ENCODE measurements around the gene ULK2.

The ULK2 gene

GRCh38 chr17:19747829-19748806, 119.6 kb downstream of the ULK2 start, which contains the start of gene ALDH3A1:
Gene ALDH3A1 (minus strand): TSS chr17:19748298. CDS start chr17:19745129, 3,169 bp downstream.
- no peak for DNase-seq (ENCODE audit: low read depth, low spot score)

GRCh38 chr17:19747159-19747719, 120.5 kb downstream of the ULK2 start:
- DNase-seq (ENCODE audit: low read depth, low spot score): no peak

GRCh38 chr17:19746517-19746916, 121.2 kb downstream of the ULK2 start:
- DNase-seq (ENCODE audit: low read depth, low spot score): no peak

GRCh38 chr17:19744922-19745757, 122.6 kb downstream of the ULK2 start:
- peak; percentile 52 for DNase-seq (ENCODE audit: low read depth, low spot score)

GRCh38 chr17:19744492-19744891, 123.2 kb downstream of the ULK2 start:
- no peak for DNase-seq (ENCODE audit: low read depth, low spot score)

GRCh38 chr17:19743101-19744100, 124.3 kb downstream of the ULK2 start:
- no peak for DNase-seq (ENCODE audit: low read depth, low spot score)

- no peak for DNase-seq (ENCODE audit: low read depth, low spot score)
These were observed 125.2 kb downstream of the ULK2 start for GRCh38 chr17:19742495-19742894.

GRCh38 chr17:19741832-19742457, 125.8 kb downstream of the ULK2 start:
- no peak for DNase-seq (ENCODE audit: low read depth, low spot score)

- DNase-seq (ENCODE audit: low read depth, low spot score): no peak
These were observed 126.8 kb downstream of the ULK2 start for GRCh38 chr17:19740933-19741332.

- DNase-seq (ENCODE audit: low read depth, low spot score): no peak
These were observed 128.2 kb downstream of the ULK2 start for GRCh38 chr17:19739241-19740201.

GRCh38 chr17:19738757-19739156, 129.0 kb downstream of the ULK2 start:
- no peak for DNase-seq (ENCODE audit: low read depth, low spot score)

- no peak for DNase-seq (ENCODE audit: low read depth, low spot score)
These were observed 129.7 kb downstream of the ULK2 start for GRCh38 chr17:19738073-19738449.

GRCh38 chr17:19737305-19738072, 130.2 kb downstream of the ULK2 start:
- no peak for DNase-seq (ENCODE audit: low read depth, low spot score)

- DNase-seq (ENCODE audit: low read depth, low spot score): no peak
These were observed 131.7 kb downstream of the ULK2 start for GRCh38 chr17:19736071-19736470.

- DNase-seq (ENCODE audit: low read depth, low spot score): no peak
These were observed 133.7 kb downstream of the ULK2 start for GRCh38 chr17:19733953-19734526.

- DNase-seq (ENCODE audit: low read depth, low spot score): no peak
These were observed 136.1 kb downstream of the ULK2 start for GRCh38 chr17:19731626-19732025.

- DNase-seq (ENCODE audit: low read depth, low spot score): no peak
These were observed 136.9 kb downstream of the ULK2 start for GRCh38 chr17:19730843-19731242.

GRCh38 chr17:19729900-19730299, 137.8 kb downstream of the ULK2 start:
- DNase-seq (ENCODE audit: low read depth, low spot score): no peak
